ENCODE measurements around the gene PDZRN3. TPM values are rescaled to one million over a fixed set of nuclear protein-coding genes. Genes with fewer than 3 reads are reported as not detected.

The PDZRN3 gene
- 28.7 and 31.0 TPM in 2 replicates for total RNA-seq
- long read RNA-seq, full-length matches to known transcripts = 23 of 47 reads
- long read RNA-seq, partial matches to known transcripts = 9 of 47 reads
- long read RNA-seq, other reads (novel, unspliced or antisense) = 15 of 47 reads

DNA sequence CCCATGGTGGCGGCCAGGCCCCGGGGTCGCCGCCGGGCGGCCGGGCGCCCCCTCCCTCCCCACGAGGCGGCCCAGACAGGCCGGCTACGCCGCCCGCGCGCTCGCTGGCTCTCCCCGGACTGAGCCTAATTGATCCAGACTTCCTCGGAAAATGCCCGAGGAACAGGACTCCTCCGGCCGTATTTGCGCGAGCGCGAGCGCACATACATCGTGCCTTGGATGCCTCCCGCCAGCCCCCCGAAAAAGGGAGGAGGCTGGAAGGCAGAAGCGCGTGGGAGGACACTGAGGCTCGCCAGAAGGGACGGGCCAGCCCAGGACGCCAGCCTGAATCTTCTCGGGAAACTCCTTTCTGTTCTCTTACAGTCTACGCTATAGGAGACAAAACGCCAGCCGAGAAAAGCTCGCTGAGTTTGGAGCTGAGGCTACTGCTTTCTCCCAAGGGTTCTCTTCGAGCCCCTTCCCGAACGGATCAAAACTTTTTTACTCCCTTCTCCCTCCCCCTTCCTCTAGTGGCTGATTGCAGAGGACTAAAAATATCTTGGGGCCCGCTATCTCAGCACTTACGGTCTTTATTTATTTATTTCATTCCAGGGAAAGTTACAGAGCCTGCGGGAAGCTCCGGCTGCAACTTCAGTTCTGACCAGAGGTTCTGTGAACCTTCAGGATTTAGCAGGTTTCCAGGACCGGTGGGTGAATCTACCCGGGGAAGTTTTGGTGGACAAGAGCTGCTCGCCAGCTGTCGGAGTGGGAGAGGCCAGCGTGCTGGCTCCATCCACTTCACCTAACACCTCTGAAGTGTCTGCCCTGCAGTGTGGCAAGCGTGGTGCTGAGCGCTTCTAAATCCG is at the start of gene PDZRN3:
Gene PDZRN3 (minus strand): TSS at position 121 of the 845 bp plus-strand sequence.
- Mint-ChIP-seq H3K4me3 (ENCODE audit: low read depth) (peak within 1 kb of the TSS; percentile 79), H3K36me3 (ENCODE audit: insufficient read depth) (no peaks in the 10 kb centered on the region), H3K4me1 (ENCODE audit: low read depth) (peaks cover 25% of the 10 kb centered on the region), H3K9me3 (ENCODE audit: low read depth) (no peaks in the 10 kb centered on the region), H3K27me3 (peaks cover 27% of the 10 kb centered on the region), H3K27ac (peak within 1 kb of the TSS; percentile 47)
- TF ChIP-seq, protein P1, sequence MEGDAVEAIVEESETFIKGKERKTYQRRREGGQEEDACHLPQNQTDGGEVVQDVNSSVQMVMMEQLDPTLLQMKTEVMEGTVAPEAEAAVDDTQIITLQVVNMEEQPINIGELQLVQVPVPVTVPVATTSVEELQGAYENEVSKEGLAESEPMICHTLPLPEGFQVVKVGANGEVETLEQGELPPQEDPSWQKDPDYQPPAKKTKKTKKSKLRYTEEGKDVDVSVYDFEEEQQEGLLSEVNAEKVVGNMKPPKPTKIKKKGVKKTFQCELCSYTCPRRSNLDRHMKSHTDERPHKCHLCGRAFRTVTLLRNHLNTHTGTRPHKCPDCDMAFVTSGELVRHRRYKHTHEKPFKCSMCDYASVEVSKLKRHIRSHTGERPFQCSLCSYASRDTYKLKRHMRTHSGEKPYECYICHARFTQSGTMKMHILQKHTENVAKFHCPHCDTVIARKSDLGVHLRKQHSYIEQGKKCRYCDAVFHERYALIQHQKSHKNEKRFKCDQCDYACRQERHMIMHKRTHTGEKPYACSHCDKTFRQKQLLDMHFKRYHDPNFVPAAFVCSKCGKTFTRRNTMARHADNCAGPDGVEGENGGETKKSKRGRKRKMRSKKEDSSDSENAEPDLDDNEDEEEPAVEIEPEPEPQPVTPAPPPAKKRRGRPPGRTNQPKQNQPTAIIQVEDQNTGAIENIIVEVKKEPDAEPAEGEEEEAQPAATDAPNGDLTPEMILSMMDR (IDR thresholded peaks at IDR 0.05; ENCODE audit: unreplicated experiment) = no peak
- no peak for DNase-seq (ENCODE audit: low spot score, unreplicated experiment)

DNA sequence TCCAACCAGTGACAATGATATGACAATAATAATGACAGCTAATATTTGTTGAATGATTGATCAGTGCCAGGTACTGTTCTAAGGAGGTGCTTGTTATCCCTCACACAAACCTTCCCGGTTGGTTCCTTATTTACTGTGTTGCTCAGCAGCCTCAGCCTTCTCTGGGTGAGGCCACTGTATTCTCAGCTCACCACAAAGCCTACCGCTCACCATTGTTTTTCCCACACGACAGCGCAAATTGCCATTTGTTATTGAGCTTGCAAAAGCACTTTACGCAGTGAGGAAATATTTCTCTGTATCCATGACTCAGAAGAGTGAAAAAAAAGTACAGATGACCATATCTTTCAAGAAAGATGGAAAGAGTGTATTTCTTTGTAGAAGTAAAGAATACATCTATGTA is 49.5 kb upstream of the PDZRN3 start:
- TF ChIP-seq, protein P1 (IDR thresholded peaks at IDR 0.05; ENCODE audit: unreplicated experiment) = no peak
- H3K27me3 Mint-ChIP-seq = peaks cover 3% of the 10 kb centered on the region

DNA sequence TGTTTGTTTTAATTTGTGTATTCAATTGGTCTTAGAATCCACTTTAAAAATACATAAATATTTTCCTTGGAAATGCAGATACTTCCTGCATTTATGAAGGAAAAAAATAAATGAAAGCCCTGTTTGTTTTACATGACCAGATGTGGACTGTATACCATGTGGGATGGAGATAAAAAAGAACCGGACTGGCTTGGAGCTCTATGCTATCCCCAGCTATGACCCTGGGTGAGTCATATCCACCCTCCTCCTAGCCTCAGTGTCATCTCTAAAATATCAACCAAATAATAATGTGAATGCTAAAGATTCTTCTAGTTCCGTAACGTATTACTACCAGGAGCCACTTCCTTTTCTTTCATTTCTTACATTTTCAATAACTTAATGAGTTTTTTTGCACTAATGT is 44.5 kb upstream of the PDZRN3 start:
- Mint-ChIP-seq H3K27me3 (peaks cover 3% of the 10 kb centered on the region), H3K27ac (no peak overlapping the region), H3K4me3 (ENCODE audit: low read depth) (no peak overlapping the region), H3K4me1 (ENCODE audit: low read depth) (peaks cover 2% of the 10 kb centered on the region), H3K36me3 (ENCODE audit: insufficient read depth) (no peaks in the 10 kb centered on the region), H3K9me3 (ENCODE audit: low read depth) (no peaks in the 10 kb centered on the region)
- no peak for DNase-seq (ENCODE audit: low spot score, unreplicated experiment)
- TF ChIP-seq, protein P1 (IDR thresholded peaks at IDR 0.05; ENCODE audit: unreplicated experiment) = no peak

More for the DNA sequence above, 49.5 kb upstream of the PDZRN3 start:
- no peaks in the 10 kb centered on the region for H3K36me3 Mint-ChIP-seq (ENCODE audit: insufficient read depth)
- H3K4me3 Mint-ChIP-seq (ENCODE audit: low read depth) = no peak overlapping the region
- peaks cover 4% of the 10 kb centered on the region for H3K4me1 Mint-ChIP-seq (ENCODE audit: low read depth)
- H3K27ac Mint-ChIP-seq = no peak overlapping the region
- no peak for DNase-seq (ENCODE audit: low spot score, unreplicated experiment)
- H3K9me3 Mint-ChIP-seq (ENCODE audit: low read depth) = peaks cover 3% of the 10 kb centered on the region

DNA sequence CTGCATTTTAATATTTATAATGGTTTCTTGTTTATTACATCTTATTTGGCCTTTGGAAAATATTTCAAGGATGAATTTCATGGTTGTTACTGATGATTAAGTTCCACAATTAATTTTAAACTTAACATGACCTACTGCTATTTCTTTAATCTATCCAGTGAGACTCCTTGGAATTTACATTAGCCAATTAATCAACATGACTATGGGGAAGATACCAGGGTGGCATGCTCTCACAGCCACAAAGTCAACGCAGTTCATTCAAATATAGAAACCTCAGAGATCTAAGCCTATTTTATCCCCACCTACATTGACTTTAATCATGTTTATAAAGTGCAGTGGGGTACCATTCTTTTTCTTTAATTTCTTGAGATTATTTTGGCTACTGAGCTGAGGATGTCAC is 43.6 kb upstream of the PDZRN3 start:
- Mint-ChIP-seq H3K27me3 (peaks cover 4% of the 10 kb centered on the region), H3K36me3 (ENCODE audit: insufficient read depth) (no peaks in the 10 kb centered on the region), H3K27ac (no peak overlapping the region), H3K4me1 (ENCODE audit: low read depth) (peaks cover 4% of the 10 kb centered on the region), H3K9me3 (ENCODE audit: low read depth) (no peaks in the 10 kb centered on the region), H3K4me3 (ENCODE audit: low read depth) (no peak overlapping the region)
- TF ChIP-seq, protein P1 (IDR thresholded peaks at IDR 0.05; ENCODE audit: unreplicated experiment) = no peak
- DNase-seq (ENCODE audit: low spot score, unreplicated experiment) = no peak

DNA sequence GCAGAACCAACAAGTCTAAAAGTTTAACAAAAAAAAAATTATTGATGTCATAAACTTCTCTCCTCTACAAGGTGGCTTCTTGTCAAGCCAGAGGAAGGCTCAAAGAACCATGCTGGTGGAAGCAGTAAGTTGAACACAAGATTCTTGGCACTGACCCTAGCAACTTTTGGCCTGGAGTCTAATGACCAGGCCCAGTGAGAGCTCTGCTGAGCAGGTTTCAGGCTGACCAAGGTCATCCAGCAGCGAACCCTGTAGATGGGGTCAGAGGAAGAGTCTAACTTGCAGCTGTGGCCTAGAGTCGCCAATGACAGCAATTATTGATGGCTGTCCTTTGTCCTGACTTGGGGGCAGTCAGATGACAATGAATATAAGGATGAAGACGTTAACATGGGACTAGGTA is 43.1 kb upstream of the PDZRN3 start:
- Mint-ChIP-seq H3K4me3 (ENCODE audit: low read depth) (no peak overlapping the region), H3K27ac (no peak overlapping the region), H3K4me1 (ENCODE audit: low read depth) (peaks cover 9% of the 10 kb centered on the region), H3K9me3 (ENCODE audit: low read depth) (no peaks in the 10 kb centered on the region), H3K36me3 (ENCODE audit: insufficient read depth) (no peaks in the 10 kb centered on the region), H3K27me3 (peaks cover 8% of the 10 kb centered on the region)
- TF ChIP-seq, protein P1 (IDR thresholded peaks at IDR 0.05; ENCODE audit: unreplicated experiment) = no peak
- DNase-seq (ENCODE audit: low spot score, unreplicated experiment) = no peak

Data from progenitor cell of endocrine pancreas (in vitro differentiated cells).